ENCODE results near the gene LTBP1. TPM values are rescaled to one million over a fixed set of nuclear protein-coding genes. Genes with fewer than 3 reads are reported as not detected.

The LTBP1 gene
- polyA plus RNA-seq, 1 donor (not counting 4 experiments of a cell fraction or from before 2014, with no cell fraction given), result 9.2 TPM

GRCh38 chr2:33111002-33111446 lies 164.3 kb downstream of the LTBP1 start:
- no peak overlapping the region for H3K4me3 ChIP-seq (ENCODE audit: control insufficient read depth in 2 of 3, extremely low read depth in 1 of 3, insufficient read depth in 2 of 3, low read depth in 1 of 3, low read length in 3 of 3)
- no peak overlapping the region for H3K27ac ChIP-seq (ENCODE audit: control insufficient read depth, insufficient read depth, low read length)
- H4K20me1 ChIP-seq (ENCODE audit: control insufficient read depth, extremely low read depth, insufficient read depth, low read length), result no peaks in the 10 kb centered on the region
- H3K4me1 ChIP-seq (ENCODE audit: control insufficient read depth, extremely low read depth, insufficient read depth, low read length), result no peaks in the 10 kb centered on the region
- TF ChIP-seq CTCF (optimal IDR thresholded peaks at IDR 0.05 in 1 of 3, IDR thresholded peaks at IDR 0.05 in 1 of 3, conservative IDR thresholded peaks at IDR 0.05 in 1 of 3; ENCODE audit: extremely low read depth in 1 of 3, insufficient read depth in 2 of 3, low read length in 3 of 3) (no peak), EZH2 (IDR thresholded peaks at IDR 0.05; ENCODE audit: low read length) (no peak)
- no peaks in the 10 kb centered on the region for H3K79me2 ChIP-seq (ENCODE audit: control insufficient read depth, insufficient read depth, low read length)
- FAIRE-seq (no peak), DNase-seq (ENCODE audit: low read depth, low spot score) (no peak)
- dilution Hi-C loops (cut with MboI; ENCODE audit: extremely low pct_ligation_motif_present, low sequenced_read_pairs), result no loop called here
- no peak overlapping the region for H3K9ac ChIP-seq (ENCODE audit: control insufficient read depth, extremely low read depth, insufficient read depth, low read length)
- no peaks in the 10 kb centered on the region for H3K36me3 ChIP-seq (ENCODE audit: control insufficient read depth in 2 of 2, extremely low read depth in 1 of 2, insufficient read depth in 2 of 2, low read length in 2 of 2)
- H3K27me3 ChIP-seq (ENCODE audit: control insufficient read depth, extremely low read depth, insufficient read depth, low read length), result no peaks in the 10 kb centered on the region
- no peaks in the 10 kb centered on the region for H3K9me3 ChIP-seq (ENCODE audit: control insufficient read depth, low read depth, low read length)
- H3K4me2 ChIP-seq (ENCODE audit: control insufficient read depth, extremely low read depth, insufficient read depth, low read depth, low read length), result no peak overlapping the region
- no peaks in the 10 kb centered on the region for H3K9me1 ChIP-seq (ENCODE audit: control insufficient read depth, extremely low read depth, insufficient read depth, low read length)
- no peak overlapping the region for H2AFZ ChIP-seq (ENCODE audit: control insufficient read depth, low read length)

GRCh38 chr2:33115196-33115595 lies 168.4 kb downstream of the LTBP1 start:
- no peaks in the 10 kb centered on the region for H3K36me3 ChIP-seq (ENCODE audit: control insufficient read depth in 2 of 2, extremely low read depth in 1 of 2, insufficient read depth in 2 of 2, low read length in 2 of 2)
- no peak overlapping the region for H3K9ac ChIP-seq (ENCODE audit: control insufficient read depth, extremely low read depth, insufficient read depth, low read length)
- no peak for DNase-seq (ENCODE audit: low read depth, low spot score)
- H3K9me3 ChIP-seq (ENCODE audit: control insufficient read depth, low read depth, low read length), result no peaks in the 10 kb centered on the region
- H3K79me2 ChIP-seq (ENCODE audit: control insufficient read depth, insufficient read depth, low read length), result no peaks in the 10 kb centered on the region
- no peak overlapping the region for H3K4me2 ChIP-seq (ENCODE audit: control insufficient read depth, extremely low read depth, insufficient read depth, low read depth, low read length)
- TF ChIP-seq CTCF (optimal IDR thresholded peaks at IDR 0.05 in 1 of 3, IDR thresholded peaks at IDR 0.05 in 1 of 3, conservative IDR thresholded peaks at IDR 0.05 in 1 of 3; ENCODE audit: extremely low read depth in 1 of 3, insufficient read depth in 2 of 3, low read length in 3 of 3), result no peak
- TF ChIP-seq EZH2 (IDR thresholded peaks at IDR 0.05; ENCODE audit: low read length), result no peak
- no peaks in the 10 kb centered on the region for H3K27me3 ChIP-seq (ENCODE audit: control insufficient read depth, extremely low read depth, insufficient read depth, low read length)
- H3K4me3 ChIP-seq (ENCODE audit: control insufficient read depth in 2 of 3, extremely low read depth in 1 of 3, insufficient read depth in 2 of 3, low read depth in 1 of 3, low read length in 3 of 3), result no peak overlapping the region
- H3K4me1 ChIP-seq (ENCODE audit: control insufficient read depth, extremely low read depth, insufficient read depth, low read length), result peaks cover 13% of the 10 kb centered on the region
- no peak overlapping the region for H2AFZ ChIP-seq (ENCODE audit: control insufficient read depth, low read length)
- dilution Hi-C loops (cut with MboI; ENCODE audit: extremely low pct_ligation_motif_present, low sequenced_read_pairs), result no loop called here
- H3K9me1 ChIP-seq (ENCODE audit: control insufficient read depth, extremely low read depth, insufficient read depth, low read length), result no peaks in the 10 kb centered on the region
- no peaks in the 10 kb centered on the region for H4K20me1 ChIP-seq (ENCODE audit: control insufficient read depth, extremely low read depth, insufficient read depth, low read length)
- no peak for FAIRE-seq
- no peak overlapping the region for H3K27ac ChIP-seq (ENCODE audit: control insufficient read depth, insufficient read depth, low read length)

Measured in keratinocyte (primary cell).